Gastrocnemius medialis (tissue), 4 donors: ENCODE measurements around the gene YJU2.

Source experiments
- CTCF ChIP-seq, 5 experiments: fragments of 450-650 bp in 3 of 5; fragments of 200-600 bp in 2 of 5; sonication (generic) in 2 of 5; IDR thresholded peaks in 4 of 5; conservative IDR thresholded peaks in 1 of 5; 1 replicate in 4 of 5; 2 replicates in 1 of 5; pipeline ENCODE4 v1.5.1; 2016 to 2019; ENCODE audit warnings: antibody characterized with exemption in 5 of 5, mild to moderate bottlenecking in 3 of 5, moderate library complexity in 3 of 5
- POLR2A ChIP-seq, 2 donors: fragments of 450-650 bp; IDR thresholded peaks; one replicate each; pipeline ENCODE4 v1.6.1; 2017; ENCODE audit warnings: antibody characterized with exemption in 2 of 2, mild to moderate bottlenecking in 2 of 2, moderate library complexity in 2 of 2

- TF ChIP-seq CTCF (IDR thresholded peaks at IDR 0.05 in 4 of 5, conservative IDR thresholded peaks at IDR 0.05 in 1 of 5): no peak
- TF ChIP-seq POLR2A (IDR thresholded peaks at IDR 0.05): no peak
Measured at GRCh38 chr19:4313847-4314490, 67.1 kb downstream of the YJU2 start.
